Naive thymus-derived CD4-positive, alpha-beta T cell (primary cell): ENCODE measurements around the gene ARHGAP5. TPM values are rescaled to one million over a fixed set of nuclear protein-coding genes. Genes with fewer than 3 reads are reported as not detected.

ENCODE experiments used
- ATAC-seq: fragments of 150-1000 bp; cut with Tn5 transposase; 2 replicates; pipeline ENCODE4 v1.10.0; 2021; ENCODE audit warnings: mild to moderate bottlenecking, moderate library complexity
- CTCF ChIA-PET: fragments of 350-600 bp; sonication (Branson Sonifier 250); formaldehyde crosslinking; loops from one replicate; lab custom pipeline; 2021; ENCODE audit warnings: antibody characterized with exemption; lab: Charles Lee
- POLR2A ChIA-PET: fragments of 350-600 bp; sonication (Branson Sonifier 250); formaldehyde crosslinking; loops from one replicate; lab custom pipeline; 2021; ENCODE audit warnings: antibody characterized with exemption, inconsistent platforms; lab: Charles Lee
- DNase-seq, 9 donors: peaks; one replicate each; pipeline versions ENCODE4 v3.0.0 to v3.0.0-alpha.2; 2020 to 2022; ENCODE audit warnings: mixed read lengths in 1 of 9
- H3K27ac ChIP-seq: one replicate; pipeline ENCODE4 v1.7.0; 2013; ENCODE audit warnings: mild to moderate bottlenecking, low read depth, low read length, moderate library complexity
- H3K27me3 ChIP-seq, 2 donors: one replicate each; pipeline ENCODE4 v1.7.0; 2013; ENCODE audit warnings: low read length in 2 of 2, mild to moderate bottlenecking in 2 of 2, moderate library complexity in 2 of 2; ENCODE audit not compliant: control insufficient read depth in 2 of 2, insufficient read depth in 2 of 2
- H3K36me3 ChIP-seq, 3 experiments: 1 replicate in 2 of 3; 2 replicates in 1 of 3; pipeline ENCODE4 v1.7.0; 2013; ENCODE audit warnings: low read length in 3 of 3, mild to moderate bottlenecking in 3 of 3, moderate library complexity in 1 of 3; ENCODE audit not compliant: insufficient read depth in 3 of 3, control insufficient read depth in 2 of 3
- H3K4me1 ChIP-seq, 2 donors: one replicate each; pipeline ENCODE4 v1.7.0; 2013; ENCODE audit warnings: low read length in 2 of 2, mild to moderate bottlenecking in 2 of 2, moderate library complexity in 1 of 2; ENCODE audit not compliant: control insufficient read depth in 2 of 2, insufficient read depth in 2 of 2
- H3K4me3 ChIP-seq: 2 replicates; pipeline ENCODE4 v1.7.0; 2013; ENCODE audit warnings: mild to moderate bottlenecking, low read length
- H3K9me3 ChIP-seq, 3 experiments: 1 replicate in 2 of 3; 2 replicates in 1 of 3; pipeline ENCODE4 v1.7.0; 2013; ENCODE audit warnings: low read length in 3 of 3; ENCODE audit not compliant: control insufficient read depth in 2 of 3
- H3K27ac Mint-ChIP-seq, 9 donors: one replicate each; pipeline ENCODE4 v1.8.0; 2020 to 2022; ENCODE audit warnings: mixed read lengths in 9 of 9, mild to moderate bottlenecking in 8 of 9, moderate library complexity in 5 of 9, inconsistent platforms in 2 of 9
- H3K27me3 Mint-ChIP-seq, 5 donors: one replicate each; pipeline ENCODE4 v1.8.0; 2021 to 2022; ENCODE audit warnings: mixed read lengths in 5 of 5, mild to moderate bottlenecking in 1 of 5
- H3K36me3 Mint-ChIP-seq, 5 donors: one replicate each; pipeline ENCODE4 v1.8.0; 2020 to 2022; ENCODE audit warnings: mixed read lengths in 5 of 5, mild to moderate bottlenecking in 3 of 5, inconsistent platforms in 1 of 5
- H3K4me1 Mint-ChIP-seq, 7 donors: one replicate each; pipeline ENCODE4 v1.8.0; 2020 to 2022; ENCODE audit warnings: mixed read lengths in 7 of 7, mild to moderate bottlenecking in 3 of 7, inconsistent platforms in 1 of 7
- H3K4me3 Mint-ChIP-seq, 10 donors: one replicate each; pipeline ENCODE4 v1.8.0; 2020 to 2022; ENCODE audit warnings: mild to moderate bottlenecking in 10 of 10, mixed read lengths in 10 of 10, moderate library complexity in 6 of 10, inconsistent platforms in 2 of 10
- H3K9me3 Mint-ChIP-seq, 11 donors: one replicate each; pipeline ENCODE4 v1.8.0; 2020 to 2022; ENCODE audit warnings: mixed read lengths in 11 of 11, mild to moderate bottlenecking in 4 of 11, inconsistent platforms in 1 of 11, moderate library complexity in 1 of 11
- intact Hi-C, 2 donors: fragments of 100-400 bp; cut with micrococcal nuclease; formaldehyde crosslinking; loops; one replicate each; pipeline ENCODE4 v1.15.1; 2023
- polyA plus RNA-seq, 2 donors: library from polyadenylated mRNA; unstranded; fragments of 300-500 nt; fragmentation: Illumina TruSeq; gene quantifications; one replicate each; pipeline ENCODE4 v1.2.3, GENCODE V29; 2021
- total RNA-seq, 6 experiments: library from RNA in 5 of 6; stranded (reverse) in 5 of 6; gene quantifications; 1 replicate in 5 of 6; 2 replicates in 1 of 6; pipeline ENCODE4 v1.2.3 and lab custom pipeline; 2021 to 2026

Gene ARHGAP5
- total and polyA plus RNA-seq, 7 experiments from 2014 or later, result 26.6 to 98.2 (median 51.4) TPM

GRCh38 chr14:32055175-32055574 is 21.9 kb upstream of the ARHGAP5 start:
- H3K4me3 Mint-ChIP-seq, result no peak overlapping the region
- CTCF ChIA-PET, result no interaction called here

GRCh38 chr14:32059702-32060101 is 17.4 kb upstream of the ARHGAP5 start:
- no peaks in the 10 kb centered on the region for H3K4me1 Mint-ChIP-seq
- H3K9me3 ChIP-seq, result no peaks in the 10 kb centered on the region
- DNase-seq, result no peak
- ChIA-PET POLR2A (no interaction called here), CTCF (no interaction called here)
- H3K27ac Mint-ChIP-seq, result no peak overlapping the region
- peaks cover 5 to 34% (median 14%) of the 10 kb centered on the region in 5 donors for H3K27me3 Mint-ChIP-seq
- no peak overlapping the region for H3K27ac ChIP-seq
- no peaks in the 10 kb centered on the region for H3K36me3 ChIP-seq
- peaks cover 0 to under 1% (median 0%) of the 10 kb centered on the region in 11 donors for H3K9me3 Mint-ChIP-seq
- no peak for ATAC-seq
- H3K4me3 ChIP-seq, result no peak overlapping the region
- no peaks in the 10 kb centered on the region for H3K4me1 ChIP-seq
- intact Hi-C loops, result no loop called here
- H3K27me3 ChIP-seq, result no peaks in the 10 kb centered on the region
- H3K4me3 Mint-ChIP-seq, result no peak overlapping the region
- H3K36me3 Mint-ChIP-seq, result no peaks in the 10 kb centered on the region

More at GRCh38 chr14:32055175-32055574, 21.9 kb upstream of the ARHGAP5 start:
- Mint-ChIP-seq H3K36me3 (no peaks in the 10 kb centered on the region), H3K27me3 (peaks cover 5 to 20% (median 10%) of the 10 kb centered on the region in 5 donors), H3K4me1 (peaks cover 0 to 1% (median 0%) of the 10 kb centered on the region in 7 donors), H3K9me3 (peaks cover 0 to 2% (median 0%) of the 10 kb centered on the region in 11 donors), H3K27ac (no peak overlapping the region)
- H3K36me3 ChIP-seq, result no peaks in the 10 kb centered on the region
- intact Hi-C loops, result no loop called here
- ATAC-seq, result no peak
- DNase-seq, result no peak
- no peaks in the 10 kb centered on the region for H3K27me3 ChIP-seq
- H3K4me1 ChIP-seq, result no peaks in the 10 kb centered on the region
- no peak overlapping the region for H3K4me3 ChIP-seq
- no peaks in the 10 kb centered on the region for H3K9me3 ChIP-seq
- POLR2A ChIA-PET, result interaction anchor here (0.7 kb wide), 1 partner anchor 141 kb away, joined by 3 read pairs; no protein-coding TSS in a partner anchor
- H3K27ac ChIP-seq, result no peak overlapping the region

GRCh38 chr14:32064931-32065330 is 12.2 kb upstream of the ARHGAP5 start:
- no peak overlapping the region for H3K4me3 Mint-ChIP-seq
- DNase-seq, result no peak
- POLR2A ChIA-PET, result no interaction called here
- Histone ChIP-seq H3K4me3 (no peak overlapping the region), H3K36me3 (no peaks in the 10 kb centered on the region), H3K9me3 (no peaks in the 10 kb centered on the region), H3K27ac (no peak overlapping the region), H3K4me1 (no peaks in the 10 kb centered on the region), H3K27me3 (no peaks in the 10 kb centered on the region)
- peaks cover 0 to 20% (median 5%) of the 10 kb centered on the region in 5 donors for H3K27me3 Mint-ChIP-seq
- CTCF ChIA-PET, result no interaction called here
- H3K36me3 Mint-ChIP-seq, result no peaks in the 10 kb centered on the region
- no peaks in the 10 kb centered on the region for H3K4me1 Mint-ChIP-seq
- no peaks in the 10 kb centered on the region for H3K9me3 Mint-ChIP-seq
- intact Hi-C loops, result no loop called here
- H3K27ac Mint-ChIP-seq, result no peak overlapping the region
- ATAC-seq, result no peak

GRCh38 chr14:32068708-32069107 is 8.4 kb upstream of the ARHGAP5 start:
- DNase-seq, result no peak
- H3K9me3 ChIP-seq, result no peaks in the 10 kb centered on the region
- Mint-ChIP-seq H3K27me3 (peaks cover 0 to 9% (median 0%) of the 10 kb centered on the region in 5 donors), H3K36me3 (no peaks in the 10 kb centered on the region), H3K4me3 (no peak overlapping the region), H3K9me3 (no peaks in the 10 kb centered on the region), H3K27ac (no peak overlapping the region), H3K4me1 (peaks cover 0 to 4% (median 2%) of the 10 kb centered on the region in 7 donors)
- no peak for ATAC-seq
- POLR2A ChIA-PET, result no interaction called here
- H3K4me3 ChIP-seq, result no peak overlapping the region
- no peaks in the 10 kb centered on the region for H3K36me3 ChIP-seq
- H3K27me3 ChIP-seq, result no peaks in the 10 kb centered on the region
- intact Hi-C loops, result no loop called here
- CTCF ChIA-PET, result interaction anchor here (1.0 to 6.0 kb wide), 2 partner anchors 177 to 184 kb away, joined by 3 to 125 read pairs; no protein-coding TSS in a partner anchor
- H3K27ac ChIP-seq, result no peak overlapping the region
- H3K4me1 ChIP-seq, result no peaks in the 10 kb centered on the region

- intact Hi-C loops, result loop anchor here (10.0 kb wide), 3 partner anchors 495 to 1515 kb away; partner anchors contain the start of genes G2E3 (in 1 of the 2) and SCFD1 (in 1 of the 2)
- H3K4me1 Mint-ChIP-seq, result peaks cover 0 to 12% (median 7%) of the 10 kb centered on the region in 7 donors
- H3K27me3 Mint-ChIP-seq, result peaks cover 0 to 18% (median 0%) of the 10 kb centered on the region in 5 donors
- no peaks in the 10 kb centered on the region for H3K36me3 ChIP-seq
- DNase-seq, result no peak
- H3K27ac ChIP-seq, result no peak overlapping the region
- ChIA-PET CTCF (interaction anchor here (1.5 to 6.0 kb wide), 2 partner anchors 144 to 182 kb away, joined by 7 to 125 read pairs; no protein-coding TSS in a partner anchor), POLR2A (interaction anchor here (0.6 kb wide), 1 partner anchor 182 kb away, joined by 3 read pairs; no protein-coding TSS in a partner anchor)
- ATAC-seq, result no peak
- no peaks in the 10 kb centered on the region for H3K27me3 ChIP-seq
- no peaks in the 10 kb centered on the region for H3K4me1 ChIP-seq
- H3K9me3 Mint-ChIP-seq, result no peaks in the 10 kb centered on the region
- no peaks in the 10 kb centered on the region for H3K36me3 Mint-ChIP-seq
- no peak overlapping the region for H3K4me3 ChIP-seq
- no peak overlapping the region for H3K27ac Mint-ChIP-seq
- H3K4me3 Mint-ChIP-seq, result no peak overlapping the region
- H3K9me3 ChIP-seq, result no peaks in the 10 kb centered on the region
Measured at GRCh38 chr14:32070282-32070681, 6.8 kb upstream of the ARHGAP5 start.

GRCh38 chr14:32072676-32073075 is 4.4 kb upstream of the ARHGAP5 start:
- ChIA-PET CTCF (interaction anchor here (0.7 to 6.0 kb wide), 7 partner anchors 18 to 186 kb away, joined by 3 to 125 read pairs (median 8); no protein-coding TSS in a partner anchor), POLR2A (interaction anchor here (1.8 kb wide), 1 partner anchor 180 kb away, joined by 6 read pairs; no protein-coding TSS in a partner anchor)
- Mint-ChIP-seq H3K27ac (no peak overlapping the region), H3K27me3 (peaks cover 0 to 21% (median 0%) of the 10 kb centered on the region in 5 donors), H3K36me3 (peaks cover 0 to 4% (median 0%) of the 10 kb centered on the region in 5 donors), H3K4me1 (peaks cover 5 to 21% (median 14%) of the 10 kb centered on the region in 7 donors), H3K9me3 (peaks cover 0 to 2% (median 0%) of the 10 kb centered on the region in 11 donors), H3K4me3 (no peak overlapping the region)
- Histone ChIP-seq H3K4me1 (no peaks in the 10 kb centered on the region), H3K9me3 (no peaks in the 10 kb centered on the region), H3K4me3 (no peak overlapping the region), H3K36me3 (peaks cover 0 to 12% (median 0%) of the 10 kb centered on the region in 3 experiments), H3K27me3 (no peaks in the 10 kb centered on the region), H3K27ac (no peak overlapping the region)
- no peak for ATAC-seq
- no peak for DNase-seq
- intact Hi-C loops, result loop anchor here (1.0 to 10.0 kb wide), 8 partner anchors 138 to 1518 kb away; partner anchors contain the start of genes G2E3 (in 1 of the 2) and SCFD1 (in 1 of the 2)
